Right cardiac atrium (tissue), 5 donors: ENCODE data around the gene CLDN34. TPM values are rescaled to one million over a fixed set of nuclear protein-coding genes. Genes with fewer than 3 reads are reported as not detected.
A peak's percentile ranks its signal among the peaks of the same experiment; 100 is the strongest.

Source experiments
- ATAC-seq, 2 donors: fragments of 200-7000 bp; cut with Tn5 transposase; one replicate each; pipeline versions ENCODE4 v1.8.0 to v1.9.1; 2020; ENCODE audit warnings: moderate library complexity in 2 of 2, mild to moderate bottlenecking in 1 of 2
- DNase-seq, 3 donors: peaks; one replicate each; pipeline ENCODE4 v3.0.0-alpha.2; 2020
- H3K27ac ChIP-seq: one replicate; pipeline ENCODE4 v1.5.1; 2013; ENCODE audit warnings: mild to moderate bottlenecking, low read length, control low read depth, moderate library complexity
- H3K27me3 ChIP-seq: one replicate; pipeline ENCODE4 v1.6.1; 2013; ENCODE audit not compliant: control insufficient read depth, insufficient read depth
- H3K4me1 ChIP-seq: one replicate; pipeline ENCODE4 v1.6.1; 2013; ENCODE audit warnings: low read length; ENCODE audit not compliant: control insufficient read depth, insufficient read depth
- H3K4me3 ChIP-seq: one replicate; pipeline ENCODE4 v1.5.1; 2013; ENCODE audit warnings: low read length, control low read depth
- H3K9me3 ChIP-seq: one replicate; pipeline ENCODE4 v1.6.1; 2013; ENCODE audit warnings: low read length; ENCODE audit not compliant: control insufficient read depth
- WGBS: extraction: QIAGEN DNeasy Blood & Tissue Kit; methylation state at CpG from one replicate; pipeline ENCODE4 v1.1.7; 2013; 5-methylcytosine and 5-hydroxymethylcytosine counted together
- intact Hi-C, 4 donors: fragments of 100-400 bp; cut with DNase I; formaldehyde crosslinking; loops; one replicate each; pipeline versions ENCODE4 v1.11.0 to v1.14.0; 2022 to 2023
- polyA plus RNA-seq: library from polyadenylated mRNA; stranded (reverse); fragments of 200-250 nt; gene quantifications from one replicate; pipeline ENCODE4 v1.2.3, GENCODE V29; 2013
- total RNA-seq, 4 donors: library from RNA; stranded (reverse); fragmentation: NEBNext Ultra II Directional; extraction: Animal tissue kit (Norgen Biotek cat#: 25700); gene quantifications; one replicate each; pipeline ENCODE4 v1.2.1, GENCODE V29; 2021
- donor health status: healthy with polysubstance abuse.
- donor health status: DM: no; HTN: yes; CAD: no.
- donor health status: DM: no; HTN: no; CAD: no.
- donor health status: DM: no; HTN: yes; CAD: no; lungs with severe emphysema.
- donor health status: DM: yes; HTN: yes; CAD: no.

CLDN34 gene
- total and polyA plus RNA-seq, 5 donors, result 0.23 to 0.42 (median 0.36) TPM; not detected in 2

- no peak for DNase-seq
- 71% methylated on average over 5 of the region's 5 CpGs for WGBS
- intact Hi-C loops, result no loop called here
- no peaks in the 10 kb centered on the region for H3K9me3 ChIP-seq
- ATAC-seq, result no peak
- no peak overlapping the region for H3K4me3 ChIP-seq
- H3K27ac ChIP-seq, result no peak overlapping the region
- H3K4me1 ChIP-seq, result no peaks in the 10 kb centered on the region
- H3K27me3 ChIP-seq, result no peaks in the 10 kb centered on the region
Observed at GRCh38 chrX:9980927-9981326, 13.8 kb downstream of the CLDN34 start.

DNA sequence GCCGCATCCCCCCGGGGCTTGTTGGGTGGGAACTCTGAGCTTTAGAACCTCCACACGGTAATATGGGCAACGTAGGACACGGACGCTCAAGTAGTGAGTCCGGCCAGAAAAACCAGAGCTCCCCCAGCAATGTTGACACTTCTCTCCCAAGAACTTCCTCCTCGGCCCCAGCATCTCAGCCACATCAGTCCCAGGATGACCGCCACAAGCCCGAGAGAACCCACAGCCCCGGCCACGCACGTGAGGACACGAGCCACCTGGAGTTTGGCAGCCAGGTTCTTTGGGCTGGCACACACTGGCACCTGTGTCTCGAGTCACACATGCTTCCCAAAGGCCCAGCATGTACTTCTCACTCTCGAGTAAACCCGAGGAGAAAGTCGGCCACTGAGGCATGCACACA, 16.3 kb downstream of the CLDN34 start:
- H3K9me3 ChIP-seq, result no peaks in the 10 kb centered on the region
- WGBS, result 88% methylated on average over 18 of the region's 18 CpGs
- intact Hi-C loops, result no loop called here
- ATAC-seq, result no peak
- no peaks in the 10 kb centered on the region for H3K4me1 ChIP-seq
- no peak overlapping the region for H3K4me3 ChIP-seq
- no peak overlapping the region for H3K27ac ChIP-seq
- H3K27me3 ChIP-seq, result no peaks in the 10 kb centered on the region
- DNase-seq, result no peak

- intact Hi-C loops, result no loop called here
- H3K27ac ChIP-seq, result no peak overlapping the region
- ATAC-seq, result no peak
Observed at GRCh38 chrX:9983846-9984245, 16.7 kb downstream of the CLDN34 start.

DNA sequence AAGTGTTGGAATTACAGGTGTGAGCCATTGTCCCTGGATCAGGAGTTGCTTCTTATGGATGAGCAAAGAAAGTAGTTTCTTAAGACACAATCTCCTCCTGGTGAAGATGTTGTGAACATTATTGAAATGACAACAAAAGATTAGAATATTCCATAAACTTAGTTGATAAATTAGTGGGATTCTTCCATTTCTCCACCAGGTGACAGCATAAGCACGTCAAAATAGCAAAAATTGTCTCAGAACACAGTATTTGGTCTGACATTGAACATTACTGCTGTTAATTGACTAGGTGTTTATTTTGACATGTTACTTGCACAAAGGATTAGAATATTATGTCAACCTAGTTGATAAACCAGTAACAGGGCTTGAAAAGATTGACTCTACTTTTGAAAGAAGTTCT, 21.6 kb downstream of the CLDN34 start:
- Histone ChIP-seq H3K27ac (no peak overlapping the region), H3K9me3 (no peaks in the 10 kb centered on the region), H3K4me1 (no peaks in the 10 kb centered on the region), H3K4me3 (no peak overlapping the region), H3K27me3 (no peaks in the 10 kb centered on the region)
- no peak for ATAC-seq
- DNase-seq, result no peak
- intact Hi-C loops, result no loop called here
- WGBS, result 38% methylated on average over 1 of the region's 1 CpG

More at GRCh38 chrX:9983846-9984245, 16.7 kb downstream of the CLDN34 start:
- 92% methylated on average over 11 of the region's 11 CpGs for WGBS
- no peaks in the 10 kb centered on the region for H3K9me3 ChIP-seq
- no peak for DNase-seq
- no peaks in the 10 kb centered on the region for H3K4me1 ChIP-seq
- no peak overlapping the region for H3K4me3 ChIP-seq
- no peaks in the 10 kb centered on the region for H3K27me3 ChIP-seq

GRCh38 chrX:9992061-9992460, 24.9 kb downstream of the CLDN34 start:
- ATAC-seq, result no peak
- WGBS, result 97% methylated on average over 28 of the region's 28 CpGs
- H3K4me3 ChIP-seq, result no peak overlapping the region
- no peak for DNase-seq
- no peaks in the 10 kb centered on the region for H3K4me1 ChIP-seq
- no peaks in the 10 kb centered on the region for H3K27me3 ChIP-seq
- no peaks in the 10 kb centered on the region for H3K9me3 ChIP-seq
- intact Hi-C loops, result no loop called here
- H3K27ac ChIP-seq, result no peak overlapping the region

DNA sequence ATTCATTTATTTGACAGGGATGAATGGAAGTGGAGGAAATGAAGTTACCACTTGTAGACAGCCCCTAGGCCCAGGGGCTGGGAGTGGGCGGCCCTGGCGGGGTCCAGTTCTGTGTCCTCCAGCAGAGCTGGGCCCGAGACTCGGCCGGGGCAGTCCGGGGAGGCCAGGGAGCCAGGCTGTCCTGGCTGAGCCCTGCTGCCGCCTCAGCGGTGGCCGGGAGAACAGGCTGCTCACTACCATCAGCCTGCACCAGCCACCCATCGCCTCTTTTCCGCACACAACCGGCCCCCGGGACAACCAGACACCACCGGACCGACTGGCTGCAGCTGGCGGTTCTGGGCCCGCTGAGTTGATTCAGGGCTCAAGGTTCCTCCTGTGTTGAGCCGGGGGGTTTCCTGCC, 25.6 kb downstream of the CLDN34 start:
- Histone ChIP-seq H3K4me1 (no peaks in the 10 kb centered on the region), H3K4me3 (no peak overlapping the region), H3K9me3 (no peaks in the 10 kb centered on the region), H3K27ac (no peak overlapping the region), H3K27me3 (no peaks in the 10 kb centered on the region)
- intact Hi-C loops, result no loop called here
- no peak for DNase-seq
- 97% methylated on average over 17 of the region's 18 CpGs for WGBS
- no peak for ATAC-seq

DNA sequence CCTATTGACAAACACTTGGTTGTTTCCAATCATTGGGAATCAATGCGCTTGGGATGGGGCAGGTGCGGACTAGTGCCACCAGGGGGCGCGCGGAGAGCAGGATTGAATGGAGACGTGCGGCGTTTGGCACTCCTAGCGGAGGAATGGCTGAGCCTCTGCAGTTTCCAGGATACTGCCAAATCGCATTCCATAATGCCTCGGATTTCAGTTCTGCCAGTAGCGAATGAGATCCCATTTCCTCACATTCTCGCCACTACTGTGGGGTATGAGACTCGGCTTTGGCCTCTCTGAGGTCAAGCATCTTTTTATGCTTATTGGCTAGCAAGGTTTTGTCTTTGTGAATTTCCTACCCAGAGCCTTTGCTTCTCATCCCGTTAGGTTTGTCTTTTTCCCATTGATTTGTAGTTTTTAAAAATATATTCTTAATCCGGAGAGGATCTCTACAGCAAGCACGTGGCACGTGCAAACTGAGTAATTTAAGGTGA, 28.7 kb downstream of the CLDN34 start:
- H3K27ac ChIP-seq, result no peak overlapping the region
- no peaks in the 10 kb centered on the region for H3K4me1 ChIP-seq
- WGBS, result 17% methylated on average over 18 of the region's 18 CpGs
- intact Hi-C loops, result loop anchor here (1.0 to 5.0 kb wide), 3 partner anchors 121 to 123 kb away; no protein-coding TSS in a partner anchor
- no peak overlapping the region for H3K4me3 ChIP-seq
- no peaks in the 10 kb centered on the region for H3K9me3 ChIP-seq
- H3K27me3 ChIP-seq, result no peaks in the 10 kb centered on the region
- ATAC-seq (peak; percentile 89 to 93), DNase-seq (peak; percentile 84 to 93 (median 91))

GRCh38 chrX:9997041-9997440, 29.9 kb downstream of the CLDN34 start:
- no peaks in the 10 kb centered on the region for H3K4me1 ChIP-seq
- no peaks in the 10 kb centered on the region for H3K27me3 ChIP-seq
- H3K27ac ChIP-seq, result no peak overlapping the region
- WGBS, result 92% methylated on average over 9 of the region's 9 CpGs
- no peak overlapping the region for H3K4me3 ChIP-seq
- intact Hi-C loops, result loop anchor here in 3 of 4 donors (2.0 to 5.0 kb wide), 2 partner anchors 120 to 122 kb away; no protein-coding TSS in a partner anchor
- no peaks in the 10 kb centered on the region for H3K9me3 ChIP-seq
- ATAC-seq (no peak), DNase-seq (no peak)

GRCh38 chrX:9997524-9997923, 30.4 kb downstream of the CLDN34 start:
- Histone ChIP-seq H3K4me3 (no peak overlapping the region), H3K27ac (no peak overlapping the region), H3K4me1 (no peaks in the 10 kb centered on the region), H3K9me3 (no peaks in the 10 kb centered on the region), H3K27me3 (no peaks in the 10 kb centered on the region)
- DNase-seq (no peak), ATAC-seq (peak in 1 of 2 donors; percentile 39)
- intact Hi-C loops, result loop anchor here in 3 of 4 donors (2.0 to 5.0 kb wide), 2 partner anchors 120 to 121 kb away; no protein-coding TSS in a partner anchor
- WGBS, result 81% methylated on average over 8 of the region's 8 CpGs

GRCh38 chrX:10001496-10001895, 34.3 kb downstream of the CLDN34 start:
- Histone ChIP-seq H3K27me3 (no peaks in the 10 kb centered on the region), H3K4me3 (no peak overlapping the region), H3K4me1 (no peaks in the 10 kb centered on the region), H3K9me3 (no peaks in the 10 kb centered on the region), H3K27ac (no peak overlapping the region)
- intact Hi-C loops, result no loop called here
- no peak for ATAC-seq
- WGBS, result 87% methylated on average over 3 of the region's 3 CpGs
- no peak for DNase-seq

- H3K9me3 ChIP-seq, result no peaks in the 10 kb centered on the region
- intact Hi-C loops, result no loop called here
- WGBS, result 96% methylated on average over 8 of the region's 8 CpGs
- DNase-seq (no peak), ATAC-seq (no peak)
- no peaks in the 10 kb centered on the region for H3K27me3 ChIP-seq
- no peak overlapping the region for H3K27ac ChIP-seq
- H3K4me1 ChIP-seq, result no peaks in the 10 kb centered on the region
- no peak overlapping the region for H3K4me3 ChIP-seq
Observed at GRCh38 chrX:10004832-10005475, 37.8 kb downstream of the CLDN34 start.
